Osteocyte (in vitro differentiated cells): ENCODE data around the gene ZNF700. TPM values are rescaled to one million over a fixed set of nuclear protein-coding genes. Genes with fewer than 3 reads are reported as not detected.

Experiments used
- DNase-seq: peaks from one replicate; pipeline ENCODE4 v3.0.0; 2021; ENCODE audit warnings: mixed read lengths; ENCODE audit not compliant: unreplicated experiment; ENCODE audit errors: extremely low spot score
- H3K27ac Mint-ChIP-seq: one replicate; pipeline ENCODE4 v1.8.0; 2021; ENCODE audit warnings: mild to moderate bottlenecking, mixed read lengths; ENCODE audit not compliant: unreplicated experiment
- H3K27me3 Mint-ChIP-seq: one replicate; pipeline ENCODE4 v1.8.0; 2021; ENCODE audit warnings: mixed read lengths; ENCODE audit not compliant: unreplicated experiment
- H3K36me3 Mint-ChIP-seq: one replicate; pipeline ENCODE4 v1.8.0; 2021; ENCODE audit warnings: mixed read lengths; ENCODE audit not compliant: unreplicated experiment
- H3K4me1 Mint-ChIP-seq: one replicate; pipeline ENCODE4 v1.8.0; 2021; ENCODE audit warnings: mixed read lengths; ENCODE audit not compliant: unreplicated experiment
- H3K4me3 Mint-ChIP-seq: one replicate; pipeline ENCODE4 v1.8.0; 2021; ENCODE audit warnings: mild to moderate bottlenecking, moderate library complexity, mixed read lengths; ENCODE audit not compliant: unreplicated experiment
- H3K9me3 Mint-ChIP-seq: one replicate; pipeline ENCODE4 v1.8.0; 2021; ENCODE audit warnings: mixed read lengths; ENCODE audit not compliant: unreplicated experiment
- CTCF ChIP-seq: fragments of 200-600 bp; sonication (generic); IDR thresholded peaks from 2 replicates; pipeline ENCODE4 v1.5.0; 2021; ENCODE audit warnings: antibody characterized with exemption, mild to moderate bottlenecking, moderate library complexity
- total RNA-seq: library from RNA; stranded (reverse); gene quantifications from 2 replicates; pipeline ENCODE4 v1.2.1, GENCODE V29; 2021

Gene ZNF700
- total RNA-seq, 1 donor from 2014 or later, result 6.7 TPM

GRCh38 chr19:11950312-11950711, 25.4 kb downstream of the ZNF700 start:
- Mint-ChIP-seq H3K27me3 (no peaks in the 10 kb centered on the region), H3K27ac (no peak overlapping the region), H3K4me3 (no peak overlapping the region), H3K9me3 (peaks cover 39% of the 10 kb centered on the region), H3K4me1 (no peaks in the 10 kb centered on the region), H3K36me3 (peaks cover 73% of the 10 kb centered on the region)
- DNase-seq, result no peak
- no peak for TF ChIP-seq CTCF

GRCh38 chr19:11963566-11964355, 38.9 kb downstream of the ZNF700 start:
- Mint-ChIP-seq H3K36me3 (peaks cover 11% of the 10 kb centered on the region), H3K27ac (peak overlapping the region; percentile 98), H3K27me3 (no peaks in the 10 kb centered on the region), H3K9me3 (peaks cover 6% of the 10 kb centered on the region), H3K4me1 (peaks cover 18% of the 10 kb centered on the region), H3K4me3 (peak overlapping the region; percentile 84)
- peak; percentile 89 for DNase-seq
- TF ChIP-seq CTCF, result peak; percentile 81

GRCh38 chr19:11964496-11964857, 39.6 kb downstream of the ZNF700 start:
- peak; percentile 11 for TF ChIP-seq CTCF
- Mint-ChIP-seq H3K4me1 (peaks cover 18% of the 10 kb centered on the region), H3K36me3 (peaks cover 11% of the 10 kb centered on the region), H3K4me3 (peak overlapping the region; percentile 84), H3K27me3 (no peaks in the 10 kb centered on the region), H3K27ac (peak overlapping the region; percentile 98), H3K9me3 (peaks cover 4% of the 10 kb centered on the region)
- DNase-seq, result no peak

- Mint-ChIP-seq H3K27ac (peak within 1 kb of the TSS; percentile 98), H3K4me1 (peaks cover 18% of the 10 kb centered on the region), H3K4me3 (peak within 1 kb of the TSS; percentile 84), H3K9me3 (no peaks in the 10 kb centered on the region), H3K27me3 (no peaks in the 10 kb centered on the region), H3K36me3 (peaks cover 7% of the 10 kb centered on the region)
- no peak for TF ChIP-seq CTCF
- DNase-seq, result peak; percentile 94
Measured at GRCh38 chr19:11964858-11965645, 40.1 kb downstream of the ZNF700 start, which contains the start of gene ZNF763. ZNF763 (plus strand) TSS chr19:11965040; CDS start chr19:11965209, 169 bp downstream.

GRCh38 chr19:11970174-11970573, 45.3 kb downstream of the ZNF700 start:
- no peak overlapping the region for H3K27ac Mint-ChIP-seq
- H3K4me1 Mint-ChIP-seq, result peaks cover 6% of the 10 kb centered on the region
- H3K9me3 Mint-ChIP-seq, result peaks cover 20% of the 10 kb centered on the region
- no peak overlapping the region for H3K4me3 Mint-ChIP-seq
- DNase-seq, result no peak
- no peak for TF ChIP-seq CTCF
- no peaks in the 10 kb centered on the region for H3K27me3 Mint-ChIP-seq
- peaks cover 11% of the 10 kb centered on the region for H3K36me3 Mint-ChIP-seq
